Loucy (cell line): ENCODE results near the gene TMPRSS11A.

ENCODE experiments used
- H2AFZ ChIP-seq: fragments of 200-600 bp; sonication (generic); 2 replicates; pipeline ENCODE4 v1.6.0; 2016; ENCODE audit warnings: antibody characterized with exemption, mild to moderate bottlenecking, low read length, moderate library complexity
- H3F3A ChIP-seq: fragments of 200-600 bp; 2 replicates; pipeline ENCODE4 v1.6.0; 2016; ENCODE audit warnings: antibody characterized with exemption, low read depth, mild to moderate bottlenecking
- H3K27me3 ChIP-seq: fragments of 200-600 bp; sonication (generic); 2 replicates; pipeline ENCODE4 v1.6.1; 2014; ENCODE audit warnings: low read length, mild to moderate bottlenecking; ENCODE audit not compliant: insufficient read depth, poor library complexity, severe bottlenecking
- H3K36me3 ChIP-seq: fragments of 200-600 bp; sonication (generic); 2 replicates; pipeline ENCODE4 v1.6.1; 2016; ENCODE audit warnings: low read length; ENCODE audit not compliant: insufficient read depth
- H3K4me1 ChIP-seq: fragments of 200-600 bp; sonication (generic); 2 replicates; pipeline ENCODE4 v1.5.1; 2014; ENCODE audit warnings: low read length, mild to moderate bottlenecking; ENCODE audit not compliant: insufficient read depth, poor library complexity, severe bottlenecking
- H3K4me2 ChIP-seq: fragments of 200-600 bp; sonication (generic); 2 replicates; pipeline ENCODE4 v1.6.0; 2014; ENCODE audit warnings: antibody characterized with exemption, low read length, low read depth, mild to moderate bottlenecking; ENCODE audit not compliant: poor library complexity, severe bottlenecking
- H3K4me3 ChIP-seq: fragments of 200-600 bp; sonication (generic); 2 replicates; pipeline ENCODE4 v1.5.1; 2014; ENCODE audit warnings: low read length, mild to moderate bottlenecking, mixed read lengths; ENCODE audit not compliant: poor library complexity, severe bottlenecking
- H3K79me2 ChIP-seq: fragments of 200-600 bp; sonication (generic); 2 replicates; pipeline ENCODE4 v1.6.1; 2014; ENCODE audit warnings: low read length; ENCODE audit not compliant: insufficient read depth
- H3K9ac ChIP-seq: fragments of 200-600 bp; sonication (generic); 2 replicates; pipeline ENCODE4 v1.6.0; 2014; ENCODE audit warnings: mild to moderate bottlenecking, low read depth, low read length, moderate library complexity; ENCODE audit not compliant: poor library complexity, severe bottlenecking
- H3K9me2 ChIP-seq: fragments of 200-600 bp; sonication (generic); replicated peaks from 2 replicates; pipeline ENCODE4 v1.6.1; 2016; ENCODE audit warnings: low read depth, low read length, mixed read lengths
- H3K9me3 ChIP-seq: fragments of 200-600 bp; sonication (generic); 2 replicates; pipeline ENCODE4 v1.6.1; 2014; ENCODE audit warnings: mild to moderate bottlenecking, antibody characterized with exemption, low read length, low read depth; ENCODE audit not compliant: insufficient read depth
- H4K20me1 ChIP-seq: fragments of 200-600 bp; sonication (generic); 2 replicates; pipeline ENCODE4 v1.6.0; 2014; ENCODE audit warnings: antibody characterized with exemption, low read length, mild to moderate bottlenecking; ENCODE audit not compliant: insufficient read depth, poor library complexity, severe bottlenecking
- EZH2phosphoT487 ChIP-seq: fragments of 200-600 bp; IDR thresholded peaks from 2 replicates; pipeline ENCODE4 v1.6.1; 2018; ENCODE audit warnings: antibody characterized with exemption, mild to moderate bottlenecking, moderate library complexity, borderline replicate concordance
- TF ChIP-seq, protein P1 (sequence below): fragments of 200-600 bp; sonication (generic); conservative IDR thresholded peaks from 2 replicates; pipeline ENCODE4 v1.5.1; 2014; ENCODE audit warnings: mild to moderate bottlenecking, antibody characterized with exemption, low read length

TMPRSS11A gene

DNA sequence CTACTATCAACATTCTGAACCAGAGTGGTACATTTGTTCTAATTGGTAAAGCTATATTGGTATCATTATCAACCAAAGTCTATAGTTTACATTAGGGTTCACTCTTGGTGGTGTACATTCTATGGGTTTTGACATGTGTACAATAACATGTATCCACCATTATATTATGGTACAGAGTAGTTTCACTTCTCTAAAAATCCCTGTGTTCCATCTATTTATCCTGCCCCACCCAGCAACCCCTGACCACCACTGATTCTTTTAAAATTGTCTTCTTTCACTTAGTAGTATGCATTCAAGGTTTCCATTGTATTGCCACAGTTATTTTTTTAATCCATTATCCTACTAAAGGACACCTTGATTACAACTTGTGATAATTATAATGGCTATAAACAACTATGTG, 64.2 kb downstream of the TMPRSS11A start:
- Histone ChIP-seq H4K20me1 (no peaks in the 10 kb centered on the region), H3K9me3 (no peaks in the 10 kb centered on the region), H3K4me3 (no peak overlapping the region), H3K36me3 (no peaks in the 10 kb centered on the region), H3K4me2 (no peak overlapping the region), H3K9ac (no peak overlapping the region), H3K4me1 (no peaks in the 10 kb centered on the region), H3K79me2 (no peaks in the 10 kb centered on the region), H3K9me2 (no peaks in the 10 kb centered on the region; the same call in 1 of the 2 replicates), H2AFZ (no peak overlapping the region), H3K27me3 (no peaks in the 10 kb centered on the region), H3F3A (no peaks in the 10 kb centered on the region)
- TF ChIP-seq, protein P1, sequence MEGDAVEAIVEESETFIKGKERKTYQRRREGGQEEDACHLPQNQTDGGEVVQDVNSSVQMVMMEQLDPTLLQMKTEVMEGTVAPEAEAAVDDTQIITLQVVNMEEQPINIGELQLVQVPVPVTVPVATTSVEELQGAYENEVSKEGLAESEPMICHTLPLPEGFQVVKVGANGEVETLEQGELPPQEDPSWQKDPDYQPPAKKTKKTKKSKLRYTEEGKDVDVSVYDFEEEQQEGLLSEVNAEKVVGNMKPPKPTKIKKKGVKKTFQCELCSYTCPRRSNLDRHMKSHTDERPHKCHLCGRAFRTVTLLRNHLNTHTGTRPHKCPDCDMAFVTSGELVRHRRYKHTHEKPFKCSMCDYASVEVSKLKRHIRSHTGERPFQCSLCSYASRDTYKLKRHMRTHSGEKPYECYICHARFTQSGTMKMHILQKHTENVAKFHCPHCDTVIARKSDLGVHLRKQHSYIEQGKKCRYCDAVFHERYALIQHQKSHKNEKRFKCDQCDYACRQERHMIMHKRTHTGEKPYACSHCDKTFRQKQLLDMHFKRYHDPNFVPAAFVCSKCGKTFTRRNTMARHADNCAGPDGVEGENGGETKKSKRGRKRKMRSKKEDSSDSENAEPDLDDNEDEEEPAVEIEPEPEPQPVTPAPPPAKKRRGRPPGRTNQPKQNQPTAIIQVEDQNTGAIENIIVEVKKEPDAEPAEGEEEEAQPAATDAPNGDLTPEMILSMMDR: no peak
- TF ChIP-seq EZH2phosphoT487: no peak

DNA sequence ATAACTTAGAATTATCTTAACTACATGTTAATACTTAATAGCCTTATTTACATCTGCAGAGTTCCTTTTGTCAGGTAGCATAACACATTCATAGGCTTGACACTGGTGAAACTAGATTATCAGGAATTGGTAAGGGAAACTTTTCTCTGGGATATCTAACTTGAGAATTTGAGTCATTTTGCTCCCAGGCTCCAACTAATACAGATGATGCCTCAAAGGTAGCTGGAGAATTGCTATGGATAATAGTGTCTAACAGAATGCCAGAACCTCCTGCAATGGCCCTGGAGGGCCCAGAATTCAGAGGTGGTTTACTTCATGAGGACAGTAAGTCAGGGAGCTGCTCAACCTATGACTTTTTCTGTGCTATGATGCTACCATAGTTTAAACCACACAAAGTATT, 65.6 kb downstream of the TMPRSS11A start:
- H3K4me1 ChIP-seq: no peaks in the 10 kb centered on the region
- no peaks in the 10 kb centered on the region for H4K20me1 ChIP-seq
- H3K9me3 ChIP-seq: no peaks in the 10 kb centered on the region
- H3K4me2 ChIP-seq: no peak overlapping the region
- no peak overlapping the region for H3K4me3 ChIP-seq
- no peak overlapping the region for H2AFZ ChIP-seq
- no peak overlapping the region for H3K9ac ChIP-seq
- H3K79me2 ChIP-seq: no peaks in the 10 kb centered on the region
- no peaks in the 10 kb centered on the region; the same call in 1 of the 2 replicates for H3K9me2 ChIP-seq
- TF ChIP-seq, protein P1: no peak
- TF ChIP-seq EZH2phosphoT487: no peak
- no peaks in the 10 kb centered on the region for H3K27me3 ChIP-seq
- no peaks in the 10 kb centered on the region for H3K36me3 ChIP-seq
- no peaks in the 10 kb centered on the region for H3F3A ChIP-seq

DNA sequence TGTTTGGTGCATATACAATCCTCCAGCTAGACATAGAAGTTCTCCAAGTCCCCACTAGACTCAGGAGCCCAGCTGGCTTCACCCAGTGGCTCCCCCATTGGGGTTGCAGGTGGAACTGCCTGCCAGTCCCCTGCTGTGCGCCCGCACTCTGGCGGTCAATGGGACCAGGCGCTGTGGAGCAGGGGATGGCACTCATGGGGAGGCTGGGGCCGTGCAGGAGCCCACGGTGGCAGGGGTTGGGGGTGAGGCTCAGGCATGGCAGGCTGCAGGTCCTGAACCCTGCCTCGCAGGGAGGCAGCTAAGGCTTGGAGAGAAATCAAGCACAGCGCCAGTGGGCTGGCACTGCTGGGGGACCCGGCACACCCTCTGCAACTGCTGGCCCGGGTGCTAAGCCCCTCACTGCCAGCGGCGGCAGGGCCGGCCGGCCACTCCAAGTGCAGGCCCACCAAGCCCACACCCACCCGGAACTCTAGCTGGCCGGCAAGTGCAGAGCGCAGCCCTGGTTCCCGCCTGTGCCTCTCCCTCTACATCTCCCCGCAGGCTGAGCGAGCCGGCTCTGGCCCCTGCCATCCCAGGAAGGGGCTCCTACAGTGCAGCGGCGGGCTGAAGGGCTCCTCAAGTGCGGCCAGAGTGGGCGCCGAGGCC, 66.8 kb downstream of the TMPRSS11A start:
- Histone ChIP-seq H3K9ac (no peak overlapping the region), H3K4me2 (no peak overlapping the region), H2AFZ (no peak overlapping the region), H3K4me3 (no peak overlapping the region), H3K36me3 (no peaks in the 10 kb centered on the region), H3K4me1 (no peaks in the 10 kb centered on the region), H3K9me2 (no peaks in the 10 kb centered on the region; the same call in 1 of the 2 replicates), H3F3A (no peaks in the 10 kb centered on the region), H3K79me2 (no peaks in the 10 kb centered on the region), H4K20me1 (no peaks in the 10 kb centered on the region), H3K9me3 (no peaks in the 10 kb centered on the region), H3K27me3 (no peaks in the 10 kb centered on the region)
- no peak for TF ChIP-seq EZH2phosphoT487
- TF ChIP-seq, protein P1: no peak
